ENCODE measurements around the gene ARID3C.

The ARID3C gene

GRCh38 chr9:34656992-34657391 lies 28.1 kb upstream of the ARID3C start:
- no peak for ATAC-seq
- TF ChIP-seq PATZ1 (CRISPR knock-in tag; IDR thresholded peaks at IDR 0.05; ENCODE audit: borderline replicate concordance): no peak
- TF ChIP-seq RARB (CRISPR knock-in tag; IDR thresholded peaks at IDR 0.05): no peak
- TF ChIP-seq TSHZ2 (CRISPR knock-in tag; IDR thresholded peaks at IDR 0.05): no peak
- TF ChIP-seq CSRNP3 (CRISPR knock-in tag; IDR thresholded peaks at IDR 0.05): no peak
- TF ChIP-seq GLIS3 (CRISPR knock-in tag; IDR thresholded peaks at IDR 0.05): no peak
- TF ChIP-seq ZNF70 (CRISPR knock-in tag; IDR thresholded peaks at IDR 0.05): no peak
- TF ChIP-seq ZC3H10 (CRISPR knock-in tag; IDR thresholded peaks at IDR 0.05): no peak
- TF ChIP-seq PPARA (CRISPR knock-in tag; IDR thresholded peaks at IDR 0.05; ENCODE audit: borderline replicate concordance): no peak
- TF ChIP-seq BACH2 (CRISPR knock-in tag; IDR thresholded peaks at IDR 0.05; ENCODE audit: borderline replicate concordance): no peak
- TF ChIP-seq ZNF565 (CRISPR knock-in tag; conservative IDR thresholded peaks at IDR 0.05; ENCODE audit: low read depth): no peak
- no peak for TF ChIP-seq ESRRG (CRISPR knock-in tag; IDR thresholded peaks at IDR 0.05)

GRCh38 chr9:34655394-34655793 lies 26.5 kb upstream of the ARID3C start:
- TF ChIP-seq BACH2 (CRISPR knock-in tag; IDR thresholded peaks at IDR 0.05; ENCODE audit: borderline replicate concordance): no peak
- no peak for TF ChIP-seq TOX (CRISPR knock-in tag; IDR thresholded peaks at IDR 0.05; ENCODE audit: borderline replicate concordance)
- no peak for TF ChIP-seq TSHZ2 (CRISPR knock-in tag; IDR thresholded peaks at IDR 0.05)
- TF ChIP-seq RARB (CRISPR knock-in tag; IDR thresholded peaks at IDR 0.05): no peak
- TF ChIP-seq GLIS3 (CRISPR knock-in tag; IDR thresholded peaks at IDR 0.05): no peak
- no peak for TF ChIP-seq CSRNP3 (CRISPR knock-in tag; IDR thresholded peaks at IDR 0.05)
- no peak for TF ChIP-seq CREB5 (CRISPR knock-in tag; IDR thresholded peaks at IDR 0.05; ENCODE audit: low read depth)
- TF ChIP-seq SNAI2 (CRISPR knock-in tag; IDR thresholded peaks at IDR 0.05): no peak
- TF ChIP-seq ZNF565 (CRISPR knock-in tag; conservative IDR thresholded peaks at IDR 0.05; ENCODE audit: low read depth): no peak
- no peak for TF ChIP-seq ZFP3 (CRISPR knock-in tag; IDR thresholded peaks at IDR 0.05)
- no peak for TF ChIP-seq TCF4 (CRISPR knock-in tag; IDR thresholded peaks at IDR 0.05; ENCODE audit: borderline replicate concordance)
- no peak for TF ChIP-seq POU6F1 (CRISPR knock-in tag; IDR thresholded peaks at IDR 0.05; ENCODE audit: borderline replicate concordance, low read depth)
- TF ChIP-seq ESRRG (CRISPR knock-in tag; IDR thresholded peaks at IDR 0.05): no peak
- no peak for TF ChIP-seq ZFP30 (CRISPR knock-in tag; IDR thresholded peaks at IDR 0.05)
- TF ChIP-seq PATZ1 (CRISPR knock-in tag; IDR thresholded peaks at IDR 0.05; ENCODE audit: borderline replicate concordance): no peak
- TF ChIP-seq ARNTL (CRISPR knock-in tag; IDR thresholded peaks at IDR 0.05; ENCODE audit: borderline replicate concordance, low read depth): no peak
- ATAC-seq: no peak

All from SK-N-SH treated with all-trans-retinoic acid at 6 μM for 48 hours (cell line).